Measurements from ENCODE around the gene LRIG2. TPM values are rescaled to one million over a fixed set of nuclear protein-coding genes. Genes with fewer than 3 reads are reported as not detected.

The LRIG2 gene
- total RNA-seq, 4 donors from 2014 or later, result 23.0 to 41.9 (median 30.6) TPM

DNA sequence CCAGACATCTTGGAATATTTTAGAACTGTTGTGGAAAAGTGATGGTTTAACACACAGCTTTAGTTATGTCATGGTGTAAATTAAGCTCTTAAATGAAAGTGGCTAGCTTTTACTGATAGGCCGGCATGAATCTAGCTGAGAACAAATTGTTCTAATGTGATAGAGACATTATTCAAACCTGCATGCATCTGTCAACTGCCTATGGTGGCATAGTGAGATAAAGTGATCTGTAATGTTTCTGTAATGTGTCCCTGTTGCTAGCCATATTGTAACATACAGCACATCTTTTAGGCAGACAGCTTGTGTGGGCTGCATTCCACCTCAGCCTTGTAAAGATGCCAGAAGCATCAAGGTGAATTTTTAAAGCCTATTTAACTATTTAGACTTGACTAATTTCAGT lies 16.0 kb downstream of the LRIG2 start:
- Histone ChIP-seq H3K4me1 (peaks cover 23 to 33% of the 10 kb centered on the region in 2 donors), H3K27me3 (no peaks in the 10 kb centered on the region), H3K9me3 (no peaks in the 10 kb centered on the region), H3K4me3 (replicated peaks in 1 of 3) (no peak overlapping the region), H3K36me3 (peaks cover 0 to under 1% of the 10 kb centered on the region in 2 donors), H3K27ac (peak overlapping the region in 2 of 3 donors; percentile 12 to 42)
- DNase-seq, result no peak
- 62 to 86% methylated on average over 1 of the region's 1 CpG for WGBS, 2 donors
- intact Hi-C loops (cut with DNase I), result no loop called here
- TF ChIP-seq POLR2A (IDR thresholded peaks at IDR 0.05), result no peak
- TF ChIP-seq, protein P1, sequence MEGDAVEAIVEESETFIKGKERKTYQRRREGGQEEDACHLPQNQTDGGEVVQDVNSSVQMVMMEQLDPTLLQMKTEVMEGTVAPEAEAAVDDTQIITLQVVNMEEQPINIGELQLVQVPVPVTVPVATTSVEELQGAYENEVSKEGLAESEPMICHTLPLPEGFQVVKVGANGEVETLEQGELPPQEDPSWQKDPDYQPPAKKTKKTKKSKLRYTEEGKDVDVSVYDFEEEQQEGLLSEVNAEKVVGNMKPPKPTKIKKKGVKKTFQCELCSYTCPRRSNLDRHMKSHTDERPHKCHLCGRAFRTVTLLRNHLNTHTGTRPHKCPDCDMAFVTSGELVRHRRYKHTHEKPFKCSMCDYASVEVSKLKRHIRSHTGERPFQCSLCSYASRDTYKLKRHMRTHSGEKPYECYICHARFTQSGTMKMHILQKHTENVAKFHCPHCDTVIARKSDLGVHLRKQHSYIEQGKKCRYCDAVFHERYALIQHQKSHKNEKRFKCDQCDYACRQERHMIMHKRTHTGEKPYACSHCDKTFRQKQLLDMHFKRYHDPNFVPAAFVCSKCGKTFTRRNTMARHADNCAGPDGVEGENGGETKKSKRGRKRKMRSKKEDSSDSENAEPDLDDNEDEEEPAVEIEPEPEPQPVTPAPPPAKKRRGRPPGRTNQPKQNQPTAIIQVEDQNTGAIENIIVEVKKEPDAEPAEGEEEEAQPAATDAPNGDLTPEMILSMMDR (IDR thresholded peaks at IDR 0.05), result no peak

DNA sequence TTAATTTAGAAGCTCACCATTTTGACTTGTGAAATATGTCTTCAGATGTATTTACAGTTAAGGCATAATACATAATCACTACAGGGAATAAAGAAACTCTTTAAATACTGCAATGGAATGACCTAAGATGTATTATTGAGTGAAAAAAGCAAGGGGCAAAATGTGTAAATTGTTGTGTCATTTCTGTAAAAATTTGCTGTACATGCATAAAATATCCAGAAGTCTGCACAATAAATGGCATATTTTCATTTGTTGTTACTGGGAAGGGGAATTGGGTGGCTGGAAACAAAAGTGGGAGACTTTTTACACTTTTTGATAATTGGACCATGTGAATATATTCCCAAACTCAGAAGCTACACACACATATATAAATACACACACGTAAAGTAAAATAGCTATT lies 17.1 kb downstream of the LRIG2 start:
- Histone ChIP-seq H3K4me3 (replicated peaks in 1 of 3) (no peak overlapping the region), H3K36me3 (peaks cover 6 to 10% of the 10 kb centered on the region in 2 donors), H3K27me3 (no peaks in the 10 kb centered on the region), H3K27ac (no peak overlapping the region), H3K9me3 (no peaks in the 10 kb centered on the region), H3K4me1 (peaks cover 23 to 33% of the 10 kb centered on the region in 2 donors)
- WGBS, 2 donors, result 97 to 98% methylated on average over 1 of the region's 1 CpG
- intact Hi-C loops (cut with DNase I), result no loop called here
- TF ChIP-seq, protein P1 (IDR thresholded peaks at IDR 0.05), result no peak
- TF ChIP-seq POLR2A (IDR thresholded peaks at IDR 0.05), result no peak
- DNase-seq, result no peak

DNA sequence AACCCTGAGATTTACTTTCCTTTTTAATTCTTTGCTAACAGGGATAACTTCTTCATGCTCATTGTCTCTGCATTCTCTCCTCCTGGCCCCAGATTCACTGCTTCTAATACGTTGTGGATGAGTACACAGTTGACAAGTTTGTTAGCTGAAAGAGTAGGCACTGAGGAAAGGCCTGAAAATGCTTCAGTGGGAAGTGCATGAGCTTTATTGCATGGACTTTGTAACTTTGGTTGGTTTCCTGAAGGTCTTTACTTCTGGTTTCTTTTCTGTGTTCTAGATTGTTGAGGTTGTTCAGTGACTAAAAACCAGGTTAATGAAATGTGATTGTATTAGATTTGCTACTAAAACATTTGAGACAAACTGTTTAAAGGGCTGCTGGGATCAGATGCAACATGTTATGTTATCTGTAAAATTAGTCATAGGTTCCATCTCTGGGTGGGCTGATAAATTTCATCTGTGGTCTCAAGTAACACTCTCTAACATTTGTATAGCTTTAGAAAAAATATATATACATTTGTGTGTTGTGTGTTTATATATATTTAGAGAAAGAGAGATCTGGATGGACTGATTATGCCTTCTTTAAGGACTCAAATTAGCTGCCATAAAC lies 19.1 kb downstream of the LRIG2 start:
- no peak for DNase-seq
- Histone ChIP-seq H3K4me1 (peaks cover 16 to 24% of the 10 kb centered on the region in 2 donors), H3K36me3 (peaks cover 23 to 28% of the 10 kb centered on the region in 2 donors), H3K9me3 (no peaks in the 10 kb centered on the region), H3K27me3 (no peaks in the 10 kb centered on the region), H3K4me3 (replicated peaks in 1 of 3) (no peak overlapping the region), H3K27ac (no peak overlapping the region)
- TF ChIP-seq, protein P1 (IDR thresholded peaks at IDR 0.05), result no peak
- no peak for TF ChIP-seq POLR2A (IDR thresholded peaks at IDR 0.05)
- intact Hi-C loops (cut with DNase I), result no loop called here
- WGBS, 2 donors, result 29 to 38% methylated on average over 1 of the region's 1 CpG

DNA sequence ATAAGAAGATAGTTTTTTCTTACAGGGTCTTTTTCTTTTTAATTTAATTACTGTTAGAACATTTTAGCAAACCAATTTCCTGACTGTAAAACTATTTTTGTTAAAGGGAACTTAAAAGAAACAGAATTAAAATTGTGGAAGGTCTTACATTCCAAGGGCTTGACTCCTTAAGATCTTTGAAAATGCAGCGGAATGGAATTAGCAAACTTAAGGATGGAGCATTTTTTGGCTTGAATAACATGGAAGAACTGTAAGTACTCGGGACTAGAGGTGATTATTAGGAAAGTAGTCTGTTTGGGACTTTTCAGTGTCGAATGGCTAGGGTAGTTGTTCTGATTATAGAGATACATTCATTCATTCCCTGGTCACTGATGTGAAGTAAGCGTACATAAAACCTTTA lies 21.5 kb downstream of the LRIG2 start:
- Histone ChIP-seq H3K4me1 (peaks cover 7 to 13% of the 10 kb centered on the region in 2 donors), H3K4me3 (replicated peaks in 1 of 3) (no peak overlapping the region), H3K27me3 (no peaks in the 10 kb centered on the region), H3K9me3 (no peaks in the 10 kb centered on the region), H3K27ac (no peak overlapping the region), H3K36me3 (peaks cover 35 to 38% of the 10 kb centered on the region in 2 donors)
- intact Hi-C loops (cut with DNase I), result no loop called here
- TF ChIP-seq, protein P1 (IDR thresholded peaks at IDR 0.05), result no peak
- TF ChIP-seq POLR2A (IDR thresholded peaks at IDR 0.05), result no peak
- WGBS, 2 donors, result 95 to 96% methylated on average over 4 of the region's 4 CpGs
- no peak for DNase-seq

DNA sequence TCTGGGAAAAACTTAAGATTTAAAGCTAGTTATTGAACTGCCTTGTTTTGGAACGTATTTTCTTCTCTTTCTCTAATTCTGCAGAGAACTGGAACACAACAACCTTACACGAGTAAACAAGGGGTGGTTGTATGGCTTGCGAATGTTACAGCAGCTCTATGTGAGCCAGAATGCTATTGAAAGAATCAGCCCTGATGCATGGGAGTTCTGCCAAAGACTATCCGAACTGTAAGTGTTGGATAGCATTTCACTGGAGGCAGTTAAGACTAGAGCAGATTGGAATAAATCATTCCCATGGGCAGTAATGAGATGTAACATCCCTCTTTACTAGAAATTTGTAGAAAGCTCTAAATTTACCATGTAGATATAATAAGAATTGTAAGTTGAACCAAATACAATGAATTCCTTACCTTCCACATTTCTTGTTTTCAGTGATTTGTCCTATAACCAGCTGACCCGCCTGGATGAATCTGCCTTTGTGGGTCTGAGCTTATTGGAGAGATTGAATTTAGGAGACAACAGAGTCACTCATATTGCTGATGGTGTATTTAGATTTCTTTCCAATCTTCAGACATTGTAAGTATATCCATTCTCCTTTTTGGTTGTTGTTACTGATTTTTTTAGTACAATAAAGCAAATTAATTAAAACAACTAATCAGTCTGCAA lies 22.9 kb downstream of the LRIG2 start:
- intact Hi-C loops (cut with DNase I), result no loop called here
- Histone ChIP-seq H3K4me1 (peaks cover 7 to 10% of the 10 kb centered on the region in 2 donors), H3K4me3 (replicated peaks in 1 of 3) (no peak overlapping the region), H3K27me3 (no peaks in the 10 kb centered on the region), H3K27ac (no peak overlapping the region), H3K36me3 (peaks cover 48 to 53% of the 10 kb centered on the region in 2 donors), H3K9me3 (no peaks in the 10 kb centered on the region)
- no peak for DNase-seq
- WGBS, 2 donors, result 81 to 91% methylated on average over 5 of the region's 5 CpGs
- TF ChIP-seq POLR2A (IDR thresholded peaks at IDR 0.05), result no peak
